GM12865 (cell line): ENCODE measurements around the gene ABCD4.
"Not testable (repeated sequence)": the region's sequence is repeated elsewhere in the genome, so short reads cannot be mapped to it uniquely, and the experiment has no call there.

ENCODE experiments used
- DNase-seq: peaks from one replicate; pipeline ENCODE4 v3.0.0; 2010; ENCODE audit warnings: low read depth
- H3K4me3 ChIP-seq: 2 replicates; pipeline ENCODE4 v1.5.1; 2011; ENCODE audit warnings: mild to moderate bottlenecking, low read depth, low read length, control low read depth
- CTCF ChIP-seq: IDR thresholded peaks from 2 replicates; pipeline ENCODE4 v1.5.1; 2011; ENCODE audit warnings: low read length, control low read depth, low read depth, inconsistent platforms; ENCODE audit not compliant: insufficient read depth; ENCODE audit errors: missing control alignments

Gene ABCD4

GRCh38 chr14:74347795-74348100, 45.0 kb upstream of the ABCD4 start:
- TF ChIP-seq CTCF, result no peak
- DNase-seq, result no peak
- H3K4me3 ChIP-seq, result no peak overlapping the region

GRCh38 chr14:74347097-74347794, 44.5 kb upstream of the ABCD4 start:
- TF ChIP-seq CTCF, result no peak
- H3K4me3 ChIP-seq, result no peak overlapping the region
- DNase-seq, result no peak

- no peak for TF ChIP-seq CTCF
- no peak for DNase-seq
- H3K4me3 ChIP-seq, result no peak overlapping the region
Measured at GRCh38 chr14:74346341-74346740, 43.6 kb upstream of the ABCD4 start.

GRCh38 chr14:74333909-74334308, 31.2 kb upstream of the ABCD4 start:
- H3K4me3 ChIP-seq, result no peak overlapping the region
- no peak for DNase-seq
- TF ChIP-seq CTCF, result no peak

- not testable (repeated sequence) for DNase-seq, H3K4me3 ChIP-seq
Measured at GRCh38 chr14:74329950-74330552, 27.3 kb upstream of the ABCD4 start.

- DNase-seq, result no peak
- no peak overlapping the region for H3K4me3 ChIP-seq
- no peak for TF ChIP-seq CTCF
Measured at GRCh38 chr14:74326369-74327152, 23.8 kb upstream of the ABCD4 start.

- no peak for DNase-seq
- no peak for TF ChIP-seq CTCF
- H3K4me3 ChIP-seq, result no peak overlapping the region
Measured at GRCh38 chr14:74325446-74325845, 22.7 kb upstream of the ABCD4 start.
